Body of pancreas (tissue), 4 donors: ENCODE results near the gene BRCA1.

Experiments used
- POLR2A ChIP-seq, 3 donors: fragments of 450-650 bp; IDR thresholded peaks; one replicate each; pipeline ENCODE4 v1.6.1; 2016; ENCODE audit warnings: antibody characterized with exemption in 3 of 3, mild to moderate bottlenecking in 2 of 3
- TF ChIP-seq, protein P1 (sequence below), 7 experiments: fragments of 450-650 bp in 4 of 7; fragments of 200-600 bp in 3 of 7; sonication (generic) in 3 of 7; IDR thresholded peaks; one replicate each; pipeline ENCODE4 v1.5.1; 2016 to 2019; ENCODE audit warnings: antibody characterized with exemption in 7 of 7

DNA sequence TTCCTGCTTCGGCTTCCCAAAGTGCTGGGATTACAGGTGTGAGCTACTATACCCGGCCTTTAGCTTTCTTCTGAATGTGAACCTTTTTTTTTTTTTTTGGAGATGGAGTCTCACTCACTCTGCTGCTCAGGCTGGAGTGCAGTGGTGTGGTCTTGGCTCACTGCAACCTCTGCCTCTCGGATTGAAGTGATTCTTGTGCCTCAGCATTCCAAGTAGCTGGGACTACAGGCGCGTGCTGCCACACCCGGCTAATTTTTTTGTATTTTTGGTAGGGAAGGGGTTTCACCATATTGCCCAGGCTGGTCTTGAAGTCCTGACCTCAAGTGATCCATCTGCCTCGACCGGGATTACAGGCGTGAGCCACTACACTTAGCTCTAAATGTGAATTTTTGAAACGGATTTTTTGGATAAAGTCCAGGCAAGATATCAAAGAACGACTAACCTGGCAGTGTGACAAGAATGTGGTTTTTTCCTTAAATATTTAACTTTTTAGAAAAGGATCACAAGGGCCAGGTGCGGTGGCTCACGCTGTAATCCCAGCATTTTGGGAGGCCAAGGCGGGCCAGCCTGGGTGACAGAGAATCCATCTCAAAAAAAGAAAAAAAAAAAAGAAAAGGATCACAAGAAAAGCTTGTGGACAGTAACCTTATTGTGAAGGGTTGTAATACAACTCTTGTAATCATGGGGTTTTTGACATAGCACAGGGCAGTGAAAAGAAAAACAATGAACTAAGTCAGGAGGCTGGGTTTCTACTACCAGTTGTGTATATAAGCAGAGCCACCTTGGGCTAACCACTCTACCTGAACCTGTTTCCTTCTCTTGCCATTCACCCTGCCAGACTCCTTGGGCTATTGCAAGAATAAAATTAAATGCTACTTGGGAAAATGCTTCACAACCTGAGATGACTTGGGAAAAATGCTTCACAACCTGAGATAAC is 6.2 kb downstream of the BRCA1 start:
- TF ChIP-seq, protein P1, sequence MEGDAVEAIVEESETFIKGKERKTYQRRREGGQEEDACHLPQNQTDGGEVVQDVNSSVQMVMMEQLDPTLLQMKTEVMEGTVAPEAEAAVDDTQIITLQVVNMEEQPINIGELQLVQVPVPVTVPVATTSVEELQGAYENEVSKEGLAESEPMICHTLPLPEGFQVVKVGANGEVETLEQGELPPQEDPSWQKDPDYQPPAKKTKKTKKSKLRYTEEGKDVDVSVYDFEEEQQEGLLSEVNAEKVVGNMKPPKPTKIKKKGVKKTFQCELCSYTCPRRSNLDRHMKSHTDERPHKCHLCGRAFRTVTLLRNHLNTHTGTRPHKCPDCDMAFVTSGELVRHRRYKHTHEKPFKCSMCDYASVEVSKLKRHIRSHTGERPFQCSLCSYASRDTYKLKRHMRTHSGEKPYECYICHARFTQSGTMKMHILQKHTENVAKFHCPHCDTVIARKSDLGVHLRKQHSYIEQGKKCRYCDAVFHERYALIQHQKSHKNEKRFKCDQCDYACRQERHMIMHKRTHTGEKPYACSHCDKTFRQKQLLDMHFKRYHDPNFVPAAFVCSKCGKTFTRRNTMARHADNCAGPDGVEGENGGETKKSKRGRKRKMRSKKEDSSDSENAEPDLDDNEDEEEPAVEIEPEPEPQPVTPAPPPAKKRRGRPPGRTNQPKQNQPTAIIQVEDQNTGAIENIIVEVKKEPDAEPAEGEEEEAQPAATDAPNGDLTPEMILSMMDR (IDR thresholded peaks at IDR 0.05), result no peak
- TF ChIP-seq POLR2A (IDR thresholded peaks at IDR 0.05), result no peak
